GM21723 (cell line): ENCODE data around the gene FIBP.
"Not testable (repeated sequence)": the region's sequence is repeated elsewhere in the genome, so short reads cannot be mapped to it uniquely, and the experiment has no call there.

Experiments
- ATAC-seq: cut with Tn5 transposase; IDR thresholded peaks from one replicate; pipeline ENCODE4 v1.9.1; 2021; ENCODE audit warnings: mild to moderate bottlenecking, moderate library complexity; ENCODE audit not compliant: unreplicated experiment

Gene FIBP

DNA sequence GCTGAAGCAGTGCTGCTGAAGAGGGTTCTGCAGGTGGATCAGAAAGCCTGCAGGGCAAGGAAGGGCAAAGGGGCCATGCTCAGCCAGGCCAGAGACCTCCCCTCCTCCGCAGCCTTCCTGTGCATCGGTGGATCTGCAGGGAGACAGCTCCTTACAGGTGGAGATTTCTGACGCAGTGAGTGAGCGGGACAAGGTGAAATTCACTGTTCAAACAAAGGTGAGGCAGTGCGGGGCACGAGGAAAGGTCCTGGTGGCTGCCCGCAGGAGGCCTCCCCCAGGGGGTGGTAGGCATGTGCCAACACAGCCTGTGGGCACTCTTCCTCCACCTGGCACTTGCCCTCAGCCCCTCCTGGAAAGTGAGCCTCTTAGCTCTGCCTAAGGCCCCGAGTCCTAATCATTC, 38.9 kb downstream of the FIBP start:
- ATAC-seq, result no peak

DNA sequence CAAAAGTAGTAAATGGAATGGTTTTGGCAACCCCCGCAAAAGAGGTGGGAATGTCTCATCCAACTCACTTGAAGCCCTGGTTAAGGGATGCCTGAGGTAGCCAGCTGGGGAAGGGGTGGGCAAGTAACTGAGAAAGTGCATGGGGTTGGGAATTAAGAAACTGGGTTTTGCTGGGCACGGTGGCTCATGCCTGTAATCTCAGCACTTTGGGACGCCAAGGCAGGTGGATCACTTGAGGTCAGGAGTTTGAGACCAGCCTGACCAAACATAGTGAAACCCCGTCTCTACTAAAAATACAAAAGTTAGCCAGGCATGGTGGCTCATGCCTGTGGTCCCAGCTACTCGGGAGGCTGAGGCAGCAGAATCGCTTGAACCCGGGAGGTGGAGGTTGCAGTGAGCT, 39.6 kb downstream of the FIBP start:
- not testable (repeated sequence) for ATAC-seq

DNA sequence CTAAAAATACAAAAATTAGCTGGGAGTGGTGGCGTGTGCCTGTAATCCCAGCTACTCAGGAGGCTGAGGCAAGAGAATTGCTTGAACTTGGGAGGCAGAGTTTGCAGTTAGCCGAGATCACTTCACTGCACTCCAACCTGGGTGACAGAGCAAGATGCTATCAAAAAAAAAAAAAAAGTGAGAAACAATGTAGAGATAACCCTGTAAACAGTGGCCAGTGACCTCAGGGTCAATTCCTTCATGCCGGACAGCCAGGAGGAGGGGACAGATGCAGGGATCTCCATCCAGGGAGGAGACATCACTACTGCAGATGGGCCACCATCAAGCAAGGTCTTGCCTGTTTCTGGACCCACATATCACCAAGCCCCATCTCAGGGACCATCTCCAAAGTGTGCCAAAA, 40.5 kb downstream of the FIBP start:
- ATAC-seq, result no peak

DNA sequence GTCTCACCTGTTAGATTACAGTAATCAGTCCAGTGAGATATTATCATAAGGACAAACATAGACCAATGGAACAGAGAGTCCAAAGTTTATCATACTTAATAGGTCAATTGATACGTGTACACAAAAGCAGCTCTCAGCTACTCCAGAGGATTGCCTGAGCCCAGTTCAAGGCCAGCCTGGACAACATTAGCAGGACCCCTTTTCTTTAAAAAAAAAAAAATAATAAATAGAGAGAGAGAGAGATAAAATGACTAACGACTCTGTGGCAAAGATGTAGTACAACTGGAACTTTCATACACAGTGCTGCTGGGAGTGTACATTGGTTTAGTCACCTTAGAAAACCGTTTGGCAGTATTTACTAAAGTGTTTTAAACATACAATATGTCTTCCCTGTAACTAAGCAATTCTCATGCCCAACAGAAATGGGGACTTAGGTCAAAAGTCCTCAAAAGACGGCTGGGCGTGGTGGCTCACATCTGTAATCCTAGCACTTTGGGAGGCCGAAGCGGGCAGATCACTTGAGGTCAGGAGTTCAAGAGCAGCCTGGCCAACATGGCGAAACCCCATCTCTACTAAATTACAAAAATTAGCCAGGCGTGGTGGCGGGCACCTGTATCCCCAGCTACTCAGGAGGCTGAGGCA, 43.9 kb downstream of the FIBP start:
- no peak for ATAC-seq

DNA sequence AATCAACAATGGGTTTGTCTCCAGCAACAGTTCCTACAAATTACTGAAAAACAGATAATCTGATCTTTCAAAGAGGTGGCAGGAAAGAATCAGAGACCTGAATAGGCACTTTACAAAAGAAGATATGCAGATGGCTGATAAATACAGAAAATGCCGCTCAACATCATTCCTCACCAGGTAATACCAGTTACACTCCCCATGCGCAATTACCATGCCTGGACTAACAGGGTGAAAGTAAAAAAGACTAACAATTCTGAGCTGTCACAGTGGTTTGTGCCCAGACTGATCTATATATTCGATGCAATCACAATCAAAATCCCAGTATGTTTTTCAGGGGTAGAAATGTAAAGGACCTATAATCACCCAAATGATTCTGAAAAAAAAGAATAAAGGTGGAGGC, 44.5 kb downstream of the FIBP start:
- no peak for ATAC-seq

DNA sequence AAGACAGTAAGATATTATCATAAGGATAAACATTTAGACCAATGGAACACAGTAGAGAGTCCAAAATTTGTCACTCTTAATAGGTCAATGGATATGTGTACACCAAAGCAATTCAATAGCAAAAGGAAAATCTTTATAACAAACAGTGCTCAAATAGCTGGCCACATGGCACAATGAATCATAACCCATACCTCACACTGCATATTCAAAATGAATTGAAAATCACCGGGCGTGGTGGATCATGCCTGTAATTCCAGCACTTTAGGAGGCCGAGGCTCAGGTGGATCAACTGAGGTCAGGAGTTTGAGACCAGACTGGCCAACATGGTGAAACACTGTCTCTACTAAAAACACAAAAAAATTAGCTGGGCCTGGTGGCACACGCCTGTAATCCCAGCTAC, 46.1 kb downstream of the FIBP start:
- ATAC-seq, result no peak

DNA sequence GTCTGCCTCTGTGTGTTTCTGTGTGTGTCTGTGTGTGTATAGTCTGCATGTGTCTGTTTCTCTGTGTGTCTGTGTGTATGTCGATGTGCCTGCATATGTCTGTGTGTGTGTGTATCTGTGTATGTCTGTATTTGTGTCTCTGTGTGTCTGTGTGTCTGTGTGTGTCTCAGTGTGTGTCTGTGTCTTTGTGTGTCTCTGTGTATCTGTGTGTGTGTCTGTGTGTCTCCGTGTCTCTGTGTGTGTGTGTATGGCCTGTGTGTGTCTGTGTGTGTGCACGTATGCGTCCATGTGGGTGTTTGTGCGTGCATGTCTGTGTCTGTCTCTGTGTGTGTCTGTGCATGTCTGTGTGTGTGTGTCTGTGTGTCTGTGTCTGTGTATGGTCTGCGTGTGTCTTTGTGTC, 54.1 kb downstream of the FIBP start:
- ATAC-seq, result no peak
